GM18907 (cell line): Measurements from ENCODE around the gene CEP89.
"Not testable (repeated sequence)": the region's sequence is repeated elsewhere in the genome, so short reads cannot be mapped to it uniquely, and the experiment has no call there.

Experiments
- ATAC-seq: cut with Tn5 transposase; IDR thresholded peaks from one replicate; pipeline ENCODE4 v1.9.1; 2021; ENCODE audit warnings: mild to moderate bottlenecking, moderate library complexity; ENCODE audit not compliant: unreplicated experiment

CEP89 gene

DNA sequence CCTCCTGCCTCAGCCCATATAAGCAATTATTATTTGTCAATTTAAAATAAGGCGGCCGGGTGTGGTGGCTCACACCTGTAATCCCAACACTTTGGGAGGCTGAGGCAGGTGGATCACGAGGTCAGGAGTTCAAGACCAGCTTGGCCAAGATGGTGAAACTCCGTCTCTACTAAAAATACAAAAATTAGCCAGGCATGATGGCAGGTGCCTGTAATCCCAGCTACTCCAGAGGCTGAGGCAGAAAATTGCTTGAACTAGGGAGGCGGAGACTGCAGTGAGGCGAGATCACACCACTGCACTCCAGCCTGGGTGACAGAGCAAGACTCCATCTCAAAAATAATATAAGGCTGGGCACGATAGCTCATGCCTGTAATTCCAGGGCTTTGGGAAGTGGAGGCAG is 114.9 kb downstream of the CEP89 start:
- ATAC-seq, result not testable (repeated sequence)

DNA sequence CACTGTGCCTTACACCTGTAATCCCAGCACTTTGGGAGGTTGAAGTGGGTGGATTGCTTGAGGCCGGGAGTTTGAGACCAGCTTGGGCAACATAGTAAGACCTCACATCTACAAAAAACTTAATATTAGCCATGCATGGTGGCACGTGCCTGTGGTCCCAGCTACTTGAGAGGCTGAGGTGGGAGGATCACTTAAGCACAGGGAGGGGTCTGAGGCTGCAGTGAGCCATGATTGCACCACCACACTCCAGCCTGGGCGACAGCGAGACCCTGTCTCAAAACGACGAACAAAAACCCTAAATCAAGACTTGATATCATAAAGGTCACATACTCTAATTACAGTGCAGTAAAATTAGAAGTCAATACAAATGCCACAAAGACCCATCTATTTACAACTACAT is 119.5 kb downstream of the CEP89 start:
- ATAC-seq, result no peak

DNA sequence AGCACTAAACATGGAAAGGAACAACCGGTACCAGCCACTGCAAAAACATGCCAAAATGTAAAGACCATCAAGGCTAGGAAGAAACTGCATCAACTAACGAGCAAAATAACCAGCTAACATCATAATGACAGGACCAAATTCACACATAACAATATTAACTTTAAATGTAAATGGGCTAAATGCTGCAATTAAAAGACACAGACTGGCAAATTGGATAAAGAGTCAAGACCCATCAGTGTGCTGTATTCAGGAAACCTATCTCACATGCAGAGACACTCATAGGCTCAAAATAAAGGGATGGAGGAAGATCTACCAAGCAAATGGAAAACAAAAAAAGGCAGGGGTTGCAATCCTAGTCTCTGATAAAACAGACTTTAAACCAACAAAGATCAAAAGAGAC is 123.7 kb downstream of the CEP89 start:
- not testable (repeated sequence) for ATAC-seq

GRCh38 chr19:32843716-32844245 is 128.0 kb downstream of the CEP89 start:
- ATAC-seq, result no peak

DNA sequence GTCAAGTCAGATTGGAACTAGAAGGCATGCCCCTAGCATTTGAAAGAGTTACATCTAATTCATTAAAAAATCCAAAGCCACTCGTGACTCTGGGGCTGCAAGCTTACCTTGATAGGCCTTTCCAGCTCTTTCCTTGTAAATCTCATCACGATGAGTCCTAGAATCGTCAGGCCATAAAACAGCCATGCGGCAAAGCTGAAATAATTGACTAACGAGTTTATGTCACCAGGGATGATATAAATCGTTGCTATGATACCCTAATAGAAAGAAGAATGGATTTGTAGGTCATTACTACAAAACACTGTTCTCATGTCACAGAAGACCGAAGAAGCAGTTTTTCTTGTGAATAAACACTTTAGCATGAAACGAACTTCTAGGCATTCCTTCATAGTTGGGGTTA is 129.7 kb downstream of the CEP89 start:
- ATAC-seq, result no peak

DNA sequence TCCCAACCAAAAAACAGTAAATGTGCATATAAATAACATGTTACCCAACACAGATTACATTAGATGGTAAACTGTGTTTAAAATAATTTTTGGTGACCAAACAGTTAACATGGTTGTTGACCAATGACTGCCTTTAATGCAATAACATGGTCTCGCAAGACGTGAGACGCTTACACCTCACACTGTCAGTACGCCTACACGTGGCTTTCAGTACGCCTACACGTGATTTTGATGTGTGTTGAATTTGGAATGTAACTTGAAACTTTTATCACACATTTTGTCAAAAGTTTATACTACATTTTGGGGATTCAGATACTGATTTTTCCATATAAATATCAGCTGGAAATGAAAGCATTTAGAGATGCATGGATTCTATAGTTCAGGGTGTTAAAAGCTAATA is 134.2 kb downstream of the CEP89 start:
- no peak for ATAC-seq

- ATAC-seq, result not testable (repeated sequence)
These were observed 138.4 kb downstream of the CEP89 start for GRCh38 chr19:32833388-32833787.

- ATAC-seq, result not testable (repeated sequence)
These were observed 138.9 kb downstream of the CEP89 start for GRCh38 chr19:32832825-32833224.

DNA sequence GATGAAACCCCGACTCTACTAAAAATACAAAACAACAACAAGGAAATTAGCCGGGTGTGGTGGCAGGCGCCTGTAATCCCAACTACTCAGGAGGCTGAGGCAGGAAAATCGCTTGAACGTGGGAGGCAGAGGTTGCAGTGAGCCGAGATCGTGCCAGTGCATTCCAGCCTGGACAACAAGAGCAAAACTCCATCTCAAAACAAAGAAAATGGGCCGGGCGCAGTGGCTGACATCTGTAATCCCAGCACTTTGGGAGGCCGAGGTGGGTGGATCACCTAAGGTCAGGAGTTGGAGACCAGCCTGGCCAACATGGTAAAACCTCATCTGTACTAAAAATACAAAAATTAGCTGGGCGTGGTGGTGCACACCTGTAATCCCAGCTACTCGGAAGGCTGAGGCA is 139.7 kb downstream of the CEP89 start:
- ATAC-seq, result not testable (repeated sequence)

DNA sequence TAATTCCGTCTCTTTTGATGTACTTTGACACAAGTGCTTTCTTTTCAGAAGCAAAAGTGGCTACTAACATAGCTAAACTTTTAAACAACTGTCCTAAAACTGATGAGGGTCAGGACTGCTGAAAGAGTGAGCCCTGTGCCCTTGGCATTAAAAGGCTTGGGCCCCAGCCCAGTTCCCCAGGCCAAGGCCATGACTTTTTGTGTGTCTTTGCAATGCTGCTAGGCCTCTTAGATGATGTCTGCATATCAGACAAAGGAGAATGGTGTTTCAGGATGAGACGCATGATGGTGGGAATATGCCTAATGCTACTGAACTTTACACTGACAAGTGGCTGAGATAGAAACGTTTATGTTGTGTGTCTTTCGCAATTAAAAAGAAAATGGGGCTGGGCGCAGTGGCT is 140.1 kb downstream of the CEP89 start:
- no peak for ATAC-seq

- no peak for ATAC-seq
These were observed 141.3 kb downstream of the CEP89 start for GRCh38 chr19:32830231-32831014.

DNA sequence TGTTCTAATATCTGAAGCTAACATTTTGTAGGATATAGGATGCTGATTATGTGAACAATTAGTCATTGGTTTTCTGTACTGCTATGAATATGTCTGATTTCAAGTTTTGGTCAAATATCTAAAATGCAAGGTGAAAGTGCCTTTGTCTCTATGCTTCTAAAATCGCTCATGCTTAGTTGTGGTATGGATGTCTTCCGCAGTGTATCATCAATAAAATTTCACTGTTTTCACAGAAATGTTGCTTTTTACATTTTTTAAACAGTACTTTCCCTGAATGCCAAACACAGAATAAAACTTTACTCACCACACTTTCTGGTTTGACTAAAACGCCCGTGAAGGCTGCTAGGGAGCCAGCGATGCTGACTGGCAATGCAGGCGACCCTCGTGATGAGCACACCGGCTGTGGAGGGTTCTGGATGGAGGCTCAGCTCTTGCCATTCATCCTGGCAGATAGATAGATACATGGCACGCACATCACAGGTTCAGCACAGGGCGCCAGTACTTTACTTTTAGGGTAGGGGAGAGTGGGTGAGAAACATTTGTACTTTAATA is 142.3 kb downstream of the CEP89 start:
- no peak for ATAC-seq

- no peak for ATAC-seq
These were observed 143.0 kb downstream of the CEP89 start for GRCh38 chr19:32828643-32829344.

GRCh38 chr19:32828139-32828538 is 143.6 kb downstream of the CEP89 start:
- no peak for ATAC-seq
